Vagina (tissue), 2 donors: ENCODE measurements around the gene AP2A1.

Experiments
- POLR2A ChIP-seq, 2 donors: fragments of 450-650 bp; IDR thresholded peaks; one replicate each; pipeline ENCODE4 v1.6.1; 2017; ENCODE audit warnings: antibody characterized with exemption in 2 of 2, mild to moderate bottlenecking in 2 of 2, moderate library complexity in 2 of 2
- POLR2AphosphoS5 ChIP-seq, 2 donors: sonication (generic); formaldehyde crosslinking; IDR thresholded peaks; one replicate each; pipeline ENCODE4 v1.9.0; 2017; ENCODE audit warnings: antibody characterized with exemption in 2 of 2, mild to moderate bottlenecking in 2 of 2, low read depth in 1 of 2; ENCODE audit not compliant: insufficient read depth in 1 of 2
- TF ChIP-seq, protein P1 (sequence below), 3 experiments: fragments of 450-650 bp in 2 of 3; fragments of 200-600 bp in 1 of 3; sonication (generic) in 1 of 3; IDR thresholded peaks; one replicate each; pipeline ENCODE4 v1.5.1; 2017 to 2019; ENCODE audit warnings: antibody characterized with exemption in 3 of 3, mild to moderate bottlenecking in 2 of 3, moderate library complexity in 2 of 3

DNA sequence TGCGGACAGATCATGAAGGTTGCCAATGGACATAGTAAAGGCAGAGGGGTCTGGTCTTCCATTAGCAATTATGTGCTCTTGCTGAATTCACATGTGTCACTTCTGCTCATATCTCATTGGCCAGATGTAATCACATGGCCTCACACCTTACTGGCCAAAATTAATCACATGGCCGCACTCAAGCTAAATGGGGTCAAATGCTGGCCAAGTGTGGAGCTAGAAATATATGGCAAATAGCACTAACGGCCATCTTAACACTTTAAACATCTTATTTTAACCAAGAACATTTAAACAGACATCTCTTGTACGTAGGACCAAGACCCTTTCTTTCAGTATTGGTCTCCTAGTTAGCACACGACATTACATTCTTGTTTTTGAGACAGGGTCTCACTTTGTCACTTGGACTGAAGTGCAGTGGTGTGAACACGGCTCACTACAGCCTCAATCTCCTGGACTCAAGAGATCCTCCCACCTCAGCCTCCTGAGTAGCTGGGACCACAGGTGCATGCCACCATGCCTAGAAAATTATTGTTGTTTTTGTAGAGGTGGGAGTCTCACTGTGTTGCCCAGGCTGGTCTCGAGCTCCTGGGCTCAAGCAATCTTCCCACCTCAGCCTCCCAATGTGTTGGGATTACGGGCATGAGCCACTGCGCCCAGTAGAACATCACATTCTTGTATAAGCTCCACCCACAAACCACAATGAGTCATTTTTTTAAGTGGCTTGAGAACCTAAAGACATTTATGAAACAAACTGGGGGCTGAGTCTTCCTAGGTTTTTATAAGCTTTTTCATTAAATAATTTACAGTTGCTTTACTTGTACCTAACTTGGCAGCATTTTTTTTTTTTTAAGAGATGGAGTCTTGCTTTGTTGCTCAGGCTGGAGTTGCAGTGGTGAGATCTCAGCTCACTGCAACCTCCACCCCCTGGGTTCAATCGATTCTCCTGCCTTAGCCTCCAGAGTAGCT, 81.2 kb downstream of the AP2A1 start:
- TF ChIP-seq, protein P1, sequence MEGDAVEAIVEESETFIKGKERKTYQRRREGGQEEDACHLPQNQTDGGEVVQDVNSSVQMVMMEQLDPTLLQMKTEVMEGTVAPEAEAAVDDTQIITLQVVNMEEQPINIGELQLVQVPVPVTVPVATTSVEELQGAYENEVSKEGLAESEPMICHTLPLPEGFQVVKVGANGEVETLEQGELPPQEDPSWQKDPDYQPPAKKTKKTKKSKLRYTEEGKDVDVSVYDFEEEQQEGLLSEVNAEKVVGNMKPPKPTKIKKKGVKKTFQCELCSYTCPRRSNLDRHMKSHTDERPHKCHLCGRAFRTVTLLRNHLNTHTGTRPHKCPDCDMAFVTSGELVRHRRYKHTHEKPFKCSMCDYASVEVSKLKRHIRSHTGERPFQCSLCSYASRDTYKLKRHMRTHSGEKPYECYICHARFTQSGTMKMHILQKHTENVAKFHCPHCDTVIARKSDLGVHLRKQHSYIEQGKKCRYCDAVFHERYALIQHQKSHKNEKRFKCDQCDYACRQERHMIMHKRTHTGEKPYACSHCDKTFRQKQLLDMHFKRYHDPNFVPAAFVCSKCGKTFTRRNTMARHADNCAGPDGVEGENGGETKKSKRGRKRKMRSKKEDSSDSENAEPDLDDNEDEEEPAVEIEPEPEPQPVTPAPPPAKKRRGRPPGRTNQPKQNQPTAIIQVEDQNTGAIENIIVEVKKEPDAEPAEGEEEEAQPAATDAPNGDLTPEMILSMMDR (IDR thresholded peaks at IDR 0.05) = no peak
- TF ChIP-seq POLR2AphosphoS5 (IDR thresholded peaks at IDR 0.05; ENCODE audit: insufficient read depth in 1 of 2, low read depth in 1 of 2) = no peak
- TF ChIP-seq POLR2A (IDR thresholded peaks at IDR 0.05) = no peak
